ENCODE data around the gene H2BK1.
A peak's percentile ranks its signal among the peaks of the same experiment; 100 is the strongest.

H2BK1 gene

DNA sequence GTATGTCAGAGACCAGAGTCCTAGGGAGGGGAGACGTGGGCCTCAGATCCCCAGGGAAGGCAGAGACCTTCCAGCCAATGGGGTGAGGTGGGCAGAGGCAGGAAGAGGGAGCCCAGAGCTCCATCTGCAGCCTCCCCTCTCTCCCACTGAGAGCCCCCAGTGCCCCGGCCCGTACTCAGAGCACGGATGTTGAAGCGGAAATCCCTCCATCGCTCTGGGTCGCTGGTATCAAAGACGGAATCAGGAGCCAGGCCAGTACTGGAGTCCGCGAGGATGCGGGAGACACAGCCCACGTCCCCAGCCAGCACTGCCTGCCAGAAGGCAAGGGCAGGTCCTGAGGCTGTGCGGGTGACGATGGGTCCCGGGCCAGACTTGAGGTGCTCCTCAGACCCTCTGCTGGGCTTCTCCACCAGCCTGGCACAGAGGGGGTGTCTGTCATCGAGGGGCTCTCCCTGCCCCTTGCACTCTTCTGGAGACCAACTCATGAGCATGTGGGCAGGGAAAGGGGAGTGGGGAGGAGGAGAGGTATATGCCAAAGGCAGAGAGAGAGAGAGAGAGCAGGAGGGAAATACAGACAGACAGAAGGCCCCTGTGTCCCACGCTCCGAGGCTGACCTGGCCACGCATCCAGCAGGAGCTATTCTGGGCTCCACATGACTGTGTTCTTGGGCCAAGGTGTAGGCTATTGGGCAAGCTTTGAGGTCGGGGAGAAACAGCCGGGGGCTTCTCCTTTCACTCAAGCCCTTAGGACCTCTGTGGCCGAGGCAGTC lies 23.5 kb downstream of the H2BK1 start, which contains the start of gene ASB10:
TSS of gene ASB10 (minus strand) at position 611 of the 769 bp plus-strand sequence. CDS start at position 491, 120 bp downstream.
- no peaks in the 10 kb centered on the region for H3K9me3 ChIP-seq
- peaks cover 0 to 32% of the 10 kb centered on the region in 2 donors for H3K27me3 ChIP-seq
- intact Hi-C loops (cut with DNase I; ENCODE audit: low total_unique reads): no loop called here
- no peak within 1 kb of the TSS for H3K4me3 ChIP-seq
- no peak for DNase-seq
- TF ChIP-seq, protein P1, sequence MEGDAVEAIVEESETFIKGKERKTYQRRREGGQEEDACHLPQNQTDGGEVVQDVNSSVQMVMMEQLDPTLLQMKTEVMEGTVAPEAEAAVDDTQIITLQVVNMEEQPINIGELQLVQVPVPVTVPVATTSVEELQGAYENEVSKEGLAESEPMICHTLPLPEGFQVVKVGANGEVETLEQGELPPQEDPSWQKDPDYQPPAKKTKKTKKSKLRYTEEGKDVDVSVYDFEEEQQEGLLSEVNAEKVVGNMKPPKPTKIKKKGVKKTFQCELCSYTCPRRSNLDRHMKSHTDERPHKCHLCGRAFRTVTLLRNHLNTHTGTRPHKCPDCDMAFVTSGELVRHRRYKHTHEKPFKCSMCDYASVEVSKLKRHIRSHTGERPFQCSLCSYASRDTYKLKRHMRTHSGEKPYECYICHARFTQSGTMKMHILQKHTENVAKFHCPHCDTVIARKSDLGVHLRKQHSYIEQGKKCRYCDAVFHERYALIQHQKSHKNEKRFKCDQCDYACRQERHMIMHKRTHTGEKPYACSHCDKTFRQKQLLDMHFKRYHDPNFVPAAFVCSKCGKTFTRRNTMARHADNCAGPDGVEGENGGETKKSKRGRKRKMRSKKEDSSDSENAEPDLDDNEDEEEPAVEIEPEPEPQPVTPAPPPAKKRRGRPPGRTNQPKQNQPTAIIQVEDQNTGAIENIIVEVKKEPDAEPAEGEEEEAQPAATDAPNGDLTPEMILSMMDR (IDR thresholded peaks at IDR 0.05): no peak
- H3K4me1 ChIP-seq: no peaks in the 10 kb centered on the region
- H3K27ac ChIP-seq: no peak within 1 kb of the TSS
- H3K36me3 ChIP-seq: no peaks in the 10 kb centered on the region

DNA sequence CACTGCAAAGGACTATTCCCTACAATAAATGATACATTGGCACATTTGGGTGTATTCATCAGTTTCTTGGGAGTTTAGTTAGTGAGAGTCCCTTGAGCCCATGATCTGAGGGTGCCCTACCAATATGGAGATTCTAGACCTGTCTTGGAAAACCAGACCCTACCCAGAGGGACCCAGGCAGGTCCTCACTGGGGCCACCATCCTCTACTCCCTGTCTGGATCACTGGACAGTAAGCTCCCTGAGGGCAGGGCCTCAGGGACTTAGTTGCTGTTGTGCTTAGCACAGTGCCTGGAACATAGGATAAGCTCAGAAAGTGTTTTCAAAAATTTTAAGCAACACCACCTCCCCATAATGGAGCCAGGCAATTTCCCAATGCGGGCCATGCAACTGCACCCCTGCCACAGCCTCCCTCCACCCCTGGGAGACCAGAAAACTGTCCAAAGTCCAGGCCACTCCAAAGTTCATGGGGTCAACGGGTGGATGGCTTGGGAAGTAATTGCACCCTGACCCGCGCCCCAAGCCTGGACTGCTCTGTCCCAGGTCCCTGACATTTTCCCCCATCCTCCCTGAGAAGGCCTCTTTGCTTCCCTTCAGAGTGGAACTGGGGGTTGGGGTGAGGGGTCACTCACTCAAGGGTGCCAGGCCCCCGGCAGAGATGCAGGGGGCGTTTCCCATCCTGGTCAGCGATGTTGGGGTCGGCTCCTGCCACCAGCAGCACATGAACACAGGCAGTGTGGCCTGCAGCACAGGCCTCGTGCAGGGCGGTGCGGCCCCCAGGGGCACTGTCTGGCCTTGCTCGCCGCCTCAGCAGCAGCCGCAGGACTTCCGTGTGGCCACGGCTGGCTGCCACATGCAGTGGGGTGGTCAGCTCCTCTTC lies 24.3 kb downstream of the H2BK1 start:
- DNase-seq: peak in 1 of 2 donors; percentile 12

DNA sequence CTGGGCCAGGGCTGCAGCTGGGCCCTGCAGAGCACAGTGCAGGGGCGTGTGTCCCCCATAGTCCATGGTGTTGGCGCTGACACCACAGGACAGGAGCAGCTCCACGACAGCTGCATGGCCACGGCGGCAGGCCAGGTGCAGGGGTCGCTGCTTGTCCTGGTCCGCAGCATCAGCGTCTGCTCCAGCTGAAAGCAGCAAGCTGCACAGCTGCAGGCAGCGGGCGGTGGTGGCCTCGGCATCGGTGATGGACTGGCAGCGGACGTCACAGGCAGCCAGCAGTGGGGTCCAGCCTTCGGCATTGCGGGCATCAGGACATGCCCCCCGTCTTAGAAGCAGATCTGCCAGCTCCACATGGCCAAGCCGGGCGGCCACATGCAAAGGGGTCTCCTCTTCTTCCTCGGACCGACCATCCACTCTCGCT lies 29.3 kb downstream of the H2BK1 start:
- TF ChIP-seq, protein P1 (IDR thresholded peaks at IDR 0.05): no peak
- peaks cover 0 to 49% of the 10 kb centered on the region in 2 donors for H3K27me3 ChIP-seq
- H3K36me3 ChIP-seq: no peaks in the 10 kb centered on the region
- intact Hi-C loops (cut with DNase I; ENCODE audit: low total_unique reads): no loop called here
- no peaks in the 10 kb centered on the region for H3K4me1 ChIP-seq
- no peaks in the 10 kb centered on the region for H3K9me3 ChIP-seq
- no peak overlapping the region for H3K27ac ChIP-seq
- H3K4me3 ChIP-seq: no peak overlapping the region
- peak in 1 of 2 donors; percentile 58 for DNase-seq

More for the DNA sequence above, 24.3 kb downstream of the H2BK1 start:
- H3K4me1 ChIP-seq: no peaks in the 10 kb centered on the region
- H3K4me3 ChIP-seq: no peak overlapping the region
- H3K36me3 ChIP-seq: no peaks in the 10 kb centered on the region
- intact Hi-C loops (cut with DNase I; ENCODE audit: low total_unique reads): no loop called here
- TF ChIP-seq, protein P1 (IDR thresholded peaks at IDR 0.05): no peak
- peaks cover 0 to 31% of the 10 kb centered on the region in 2 donors for H3K27me3 ChIP-seq
- H3K27ac ChIP-seq: no peak overlapping the region
- no peaks in the 10 kb centered on the region for H3K9me3 ChIP-seq

DNA sequence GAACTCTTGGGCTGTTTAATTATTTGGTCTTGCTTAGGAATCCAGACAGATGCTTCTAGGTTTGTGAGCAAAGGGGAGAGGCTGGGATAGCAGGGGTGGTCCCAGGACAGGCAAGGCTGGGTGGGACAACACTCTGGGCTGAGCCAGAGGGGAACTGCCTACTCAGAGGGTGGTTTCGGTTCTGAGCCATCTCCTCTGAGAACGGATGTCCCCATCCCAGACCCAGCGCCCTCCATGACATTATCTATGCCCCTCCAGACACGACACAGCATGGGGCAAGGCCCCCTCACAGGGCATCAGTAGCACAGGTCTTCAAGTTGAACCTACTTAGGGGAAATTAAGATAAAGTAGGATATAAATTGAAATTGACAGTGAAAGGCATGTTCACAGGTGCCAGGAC lies 30.3 kb downstream of the H2BK1 start:
- Histone ChIP-seq H3K4me1 (no peaks in the 10 kb centered on the region), H3K27ac (no peak overlapping the region), H3K27me3 (peaks cover 0 to 58% of the 10 kb centered on the region in 2 donors), H3K4me3 (no peak overlapping the region), H3K9me3 (no peaks in the 10 kb centered on the region), H3K36me3 (no peaks in the 10 kb centered on the region)
- TF ChIP-seq, protein P1 (IDR thresholded peaks at IDR 0.05): no peak
- DNase-seq: no peak
- intact Hi-C loops (cut with DNase I; ENCODE audit: low total_unique reads): no loop called here

DNA sequence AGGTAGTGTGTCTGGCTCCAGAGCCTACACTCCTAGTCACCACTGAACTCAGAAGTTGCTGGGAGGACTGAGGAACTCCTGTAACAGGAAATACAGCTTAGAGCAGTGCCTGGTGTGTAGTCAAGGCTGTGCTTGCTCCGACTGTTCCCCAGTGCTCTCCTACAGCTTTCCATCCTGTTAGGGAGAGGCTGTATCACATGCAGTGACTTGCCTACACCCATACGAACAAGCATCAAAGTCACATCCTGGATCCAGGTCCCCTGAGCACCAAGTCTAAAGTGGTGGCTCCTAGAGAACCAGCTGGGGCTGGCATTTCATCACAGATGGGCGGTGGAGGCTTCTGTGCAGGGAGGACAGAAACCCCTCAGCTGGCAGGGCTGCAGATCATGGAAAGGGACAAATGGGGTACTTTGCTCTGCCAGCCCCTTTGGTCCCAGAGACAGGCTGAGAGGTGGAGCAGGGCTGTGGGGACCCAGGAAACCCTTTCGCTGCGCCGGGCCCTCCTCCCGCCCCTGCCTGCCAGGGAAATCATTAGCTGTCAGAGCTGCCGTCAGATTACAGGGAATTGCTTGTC lies 30.9 kb downstream of the H2BK1 start:
- Histone ChIP-seq H3K36me3 (no peaks in the 10 kb centered on the region), H3K4me3 (no peak overlapping the region), H3K27me3 (peaks cover 0 to 64% of the 10 kb centered on the region in 2 donors), H3K4me1 (no peaks in the 10 kb centered on the region), H3K9me3 (no peaks in the 10 kb centered on the region), H3K27ac (no peak overlapping the region)
- TF ChIP-seq, protein P1 (IDR thresholded peaks at IDR 0.05): no peak
- DNase-seq: no peak
- intact Hi-C loops (cut with DNase I; ENCODE audit: low total_unique reads): no loop called here
